Mammary epithelial cell (primary cell): ENCODE measurements around the gene SPC24.

ENCODE experiments used
- CTCF ChIP-seq, 2 donors: IDR thresholded peaks in 1 of 2; conservative IDR thresholded peaks in 1 of 2; 2 replicates each; pipeline ENCODE4 v1.5.1; 2011 to 2012; ENCODE audit warnings: inconsistent platforms in 2 of 2, low read length in 2 of 2, mild to moderate bottlenecking in 2 of 2, control low read depth in 1 of 2, low read depth in 1 of 2; ENCODE audit not compliant: insufficient read depth in 1 of 2; ENCODE audit errors: extremely low read depth in 1 of 2
- EZH2 ChIP-seq: IDR thresholded peaks from 2 replicates; pipeline ENCODE4 v1.6.1; 2012; ENCODE audit warnings: low read length, inconsistent platforms, borderline replicate concordance

DNA sequence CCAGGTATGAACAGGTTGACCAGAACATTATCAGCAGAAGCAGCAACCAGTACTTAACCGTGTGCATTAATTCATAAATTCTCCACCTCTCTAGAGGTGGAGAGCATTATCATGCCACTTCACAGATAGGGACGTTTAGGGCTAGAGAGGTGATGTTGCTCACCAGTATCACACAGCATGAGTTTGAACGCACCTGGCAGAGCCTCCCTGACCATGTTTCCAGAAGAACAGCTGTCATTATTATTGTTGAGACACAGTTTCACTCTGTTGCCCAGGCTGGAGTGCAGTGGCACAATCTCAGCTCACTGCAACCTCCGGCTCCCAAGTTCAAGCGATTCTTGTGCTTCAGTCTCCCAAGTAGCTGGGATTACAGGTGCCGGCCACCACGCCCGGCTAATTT, 34.9 kb upstream of the SPC24 start:
- TF ChIP-seq CTCF (conservative IDR thresholded peaks at IDR 0.05 in 1 of 2, IDR thresholded peaks at IDR 0.05 in 1 of 2; ENCODE audit: extremely low read depth in 1 of 2, insufficient read depth in 1 of 2, low read depth in 1 of 2, low read length in 2 of 2) (no peak), EZH2 (no peak)
